HG03108 (cell line): ENCODE measurements around the gene RAB6B.

ENCODE experiments used
- ATAC-seq: cut with Tn5 transposase; IDR thresholded peaks from one replicate; pipeline ENCODE4 v1.9.1; 2021; ENCODE audit warnings: moderate library complexity; ENCODE audit not compliant: unreplicated experiment

RAB6B gene

GRCh38 chr3:133881939-133882825 lies 13.5 kb downstream of the RAB6B start:
- no peak for ATAC-seq

DNA sequence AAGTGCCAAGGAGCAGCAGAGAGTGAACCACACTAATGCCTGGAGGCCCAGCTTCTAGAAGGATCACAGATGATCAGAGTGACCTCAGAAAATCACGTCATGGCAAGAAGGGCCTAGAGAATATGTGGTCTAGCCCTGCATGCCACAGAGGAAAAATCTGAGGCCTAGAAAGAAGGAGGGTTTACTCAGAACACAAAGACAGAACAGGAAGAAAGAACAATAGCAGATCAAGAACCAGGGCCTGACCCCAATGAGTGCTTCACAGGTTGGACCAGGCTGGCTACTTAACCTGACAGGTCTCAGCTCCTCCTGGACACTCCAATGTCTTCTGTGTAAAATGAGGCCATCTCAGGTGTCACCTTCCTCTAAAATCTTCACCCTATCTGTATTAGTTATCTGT lies 14.2 kb downstream of the RAB6B start:
- no peak for ATAC-seq

DNA sequence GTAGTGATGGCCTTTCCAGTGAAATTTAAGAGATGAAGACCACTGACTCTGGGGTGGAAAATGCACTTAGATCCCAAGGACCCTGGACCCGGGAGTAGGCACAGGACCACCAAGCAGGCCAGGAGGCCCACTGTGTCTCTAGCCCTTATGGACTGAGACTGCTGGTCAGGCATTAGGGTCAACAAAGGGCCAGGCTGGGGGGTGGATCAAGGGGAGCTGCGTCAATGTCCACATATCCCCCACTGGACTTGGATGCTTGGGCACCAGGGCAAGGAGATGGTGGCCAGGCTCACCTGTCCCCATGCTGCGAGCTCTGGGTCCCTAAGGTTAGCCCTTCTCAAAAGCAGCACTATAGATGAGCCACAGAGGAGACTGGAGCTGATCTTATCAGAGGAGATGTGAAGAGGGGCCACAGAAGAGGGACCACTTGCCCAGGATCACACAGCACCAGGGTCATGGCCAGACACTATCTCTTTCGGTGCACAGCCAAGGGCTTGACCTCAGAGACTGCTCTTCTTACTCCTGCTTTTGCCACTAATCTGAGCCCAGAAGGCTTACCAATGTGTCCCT lies 14.7 kb downstream of the RAB6B start:
- no peak for ATAC-seq

DNA sequence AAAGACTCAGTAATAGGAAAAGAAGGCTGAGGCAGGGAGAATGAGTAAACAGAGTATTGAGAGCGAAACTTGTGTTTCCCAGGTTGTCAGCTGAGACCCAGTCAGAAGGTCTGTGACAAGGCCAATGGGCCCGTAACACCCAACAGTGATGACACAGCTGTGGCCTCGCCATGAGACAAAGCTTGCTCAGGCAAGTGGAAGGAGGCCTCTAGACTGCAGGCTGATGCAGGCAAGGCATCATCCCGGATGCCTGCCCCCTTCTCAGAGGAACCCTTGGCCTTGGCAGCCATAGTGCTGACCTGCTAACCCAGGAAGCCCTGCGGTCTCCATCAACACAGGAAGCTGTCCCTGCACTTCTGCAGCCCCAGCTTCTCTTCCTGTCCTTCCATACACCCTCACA lies 15.4 kb downstream of the RAB6B start:
- no peak for ATAC-seq

GRCh38 chr3:133878518-133878917 lies 17.2 kb downstream of the RAB6B start:
- ATAC-seq: no peak

- ATAC-seq: no peak
Observed at GRCh38 chr3:133877221-133877620, 18.5 kb downstream of the RAB6B start.

- no peak for ATAC-seq
Observed at GRCh38 chr3:133874761-133875438, 20.8 kb downstream of the RAB6B start.

- ATAC-seq: no peak
Observed at GRCh38 chr3:133874344-133874743, 21.3 kb downstream of the RAB6B start.

DNA sequence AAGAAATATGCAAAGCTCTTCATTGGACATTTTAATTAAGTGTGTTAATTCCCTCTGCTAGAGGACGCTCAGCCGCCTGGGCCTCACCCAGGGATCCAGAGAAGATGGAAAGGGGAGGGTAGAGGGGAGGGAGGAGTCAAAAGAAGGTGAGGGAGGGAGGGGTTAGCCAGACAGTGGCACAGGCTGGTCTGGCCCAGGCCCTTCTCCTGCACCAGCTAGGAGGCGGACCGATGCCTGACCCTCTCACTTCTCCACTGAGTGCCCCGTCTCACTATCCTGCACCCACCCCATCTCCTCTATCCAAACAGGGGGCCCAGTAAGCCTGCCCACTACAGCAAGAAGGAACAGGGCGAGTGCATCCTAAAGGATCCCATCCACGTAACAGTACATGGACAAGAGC lies 22.9 kb downstream of the RAB6B start:
- ATAC-seq: no peak

DNA sequence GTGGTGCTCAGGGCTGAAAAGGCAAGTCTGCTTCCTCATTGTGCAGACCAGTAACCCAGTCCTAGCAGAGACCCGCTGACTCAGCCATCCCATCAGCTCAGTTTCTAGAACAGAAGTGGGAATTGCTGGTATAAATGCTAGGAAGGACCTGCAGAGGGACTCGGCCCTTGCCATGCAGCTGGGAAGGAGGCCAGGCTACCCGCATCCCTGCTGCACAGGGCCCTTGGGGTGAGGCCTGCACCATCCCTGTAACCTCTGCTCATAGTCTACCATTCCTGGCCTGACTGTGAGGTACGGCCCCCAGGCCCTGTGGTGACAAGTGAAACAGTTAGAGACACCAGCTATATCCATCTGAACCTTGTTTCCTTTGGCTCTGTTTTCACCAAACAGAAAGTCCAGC lies 23.5 kb downstream of the RAB6B start:
- ATAC-seq: no peak

DNA sequence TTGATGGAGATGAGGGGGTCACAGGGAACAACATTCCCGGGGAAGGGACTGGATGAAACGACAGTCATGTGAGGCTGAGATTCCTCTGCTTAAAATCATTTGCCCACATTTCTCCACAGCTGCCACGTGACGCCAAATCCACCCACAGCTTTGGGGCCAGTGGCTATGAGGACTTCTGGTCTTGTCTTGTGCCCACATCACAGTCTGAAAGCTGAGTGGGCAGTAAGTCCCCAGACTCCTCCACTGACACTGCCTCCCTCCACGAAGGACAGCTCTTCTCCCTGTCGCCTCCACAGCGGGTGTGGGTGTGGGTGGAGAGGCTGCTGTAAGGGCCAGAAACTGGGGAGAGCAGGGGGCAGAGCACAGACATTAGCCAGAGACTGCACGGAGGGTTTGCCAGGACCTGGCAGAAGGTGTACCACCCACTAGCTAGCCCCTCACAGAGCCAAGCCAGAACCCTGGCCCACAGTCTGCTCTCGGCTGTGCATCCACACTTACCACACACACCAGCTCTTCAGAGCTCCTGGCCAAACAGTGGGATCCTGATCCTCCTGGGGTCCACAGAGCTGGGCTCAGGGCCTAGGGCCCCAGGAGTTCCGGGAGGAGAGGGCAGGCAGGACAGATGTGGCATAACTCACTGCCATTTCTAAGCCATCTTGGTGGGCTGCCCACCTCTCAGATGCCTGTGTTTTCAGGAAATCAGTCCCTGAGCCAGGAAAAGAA lies 24.2 kb downstream of the RAB6B start:
- ATAC-seq: no peak

DNA sequence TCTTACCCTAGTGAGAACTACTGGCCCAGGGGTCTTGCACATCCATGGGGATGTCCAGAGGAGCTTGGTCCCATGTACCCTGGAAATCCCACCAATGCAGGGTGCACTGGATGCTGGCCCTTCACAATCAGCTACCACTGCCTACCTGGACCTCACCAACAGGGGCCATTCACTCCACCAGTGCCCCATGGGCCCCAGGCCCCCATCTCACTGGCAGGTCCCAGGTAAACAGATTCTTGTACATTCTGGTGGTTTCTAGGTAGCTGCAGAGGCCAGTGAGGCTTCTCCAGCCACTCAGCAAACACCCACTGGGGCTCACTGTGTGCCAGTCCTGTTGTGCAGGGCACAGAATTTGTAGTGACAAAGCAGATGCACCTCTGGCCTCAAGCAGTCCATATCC lies 24.9 kb downstream of the RAB6B start:
- ATAC-seq: no peak

DNA sequence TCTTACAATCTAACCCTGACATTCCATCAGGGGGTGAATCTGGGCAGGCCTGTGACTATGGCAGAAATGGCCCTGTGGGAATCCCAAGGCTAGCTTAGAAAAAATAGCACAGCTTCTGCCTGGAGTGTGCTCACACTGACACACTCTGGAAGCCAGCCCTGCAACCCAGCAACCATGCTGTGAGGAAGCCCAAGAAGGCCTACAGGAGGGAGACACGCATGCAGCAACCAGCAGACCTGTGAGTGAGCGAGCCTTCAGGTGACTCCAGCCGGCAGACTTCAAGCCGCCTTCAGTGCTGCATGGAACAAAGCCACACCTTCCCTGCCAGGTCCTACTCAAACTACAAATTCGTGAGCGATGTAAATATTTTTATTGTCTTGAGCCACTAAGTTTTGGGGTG lies 26.1 kb downstream of the RAB6B start:
- no peak for ATAC-seq

DNA sequence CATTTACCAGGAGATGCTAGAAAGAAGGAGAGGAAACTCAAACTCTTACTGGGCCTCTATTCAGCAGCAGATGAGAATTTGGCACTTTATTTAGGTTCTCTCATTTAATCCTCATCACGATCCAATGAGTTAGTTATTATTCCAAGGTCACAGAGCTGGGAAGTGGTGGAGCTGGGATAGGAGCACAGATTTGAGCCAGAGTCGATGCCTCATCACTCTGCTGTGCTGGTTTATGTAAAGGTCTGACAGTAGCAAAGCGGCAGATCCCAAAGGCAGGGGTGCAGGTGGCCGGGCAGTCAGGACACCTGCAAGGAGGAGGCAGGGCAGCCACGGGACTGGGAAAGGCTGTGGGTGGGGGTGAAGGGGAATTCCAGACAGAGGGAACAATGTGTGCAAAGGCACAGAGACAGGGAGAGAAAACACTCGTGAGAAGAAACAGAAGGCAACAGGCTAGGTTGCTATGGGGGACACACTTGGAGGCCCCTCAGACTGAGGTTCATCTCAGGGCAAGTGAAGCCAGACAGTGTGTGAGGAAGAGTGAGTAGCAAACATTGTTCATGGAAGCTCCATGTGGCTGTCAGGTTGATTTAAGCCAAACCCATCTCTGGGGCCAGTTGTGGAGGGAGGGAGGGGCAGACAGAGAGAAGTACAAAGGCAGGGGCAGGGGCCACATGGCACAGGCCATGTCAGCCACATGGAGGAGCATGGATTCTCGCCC lies 26.8 kb downstream of the RAB6B start:
- ATAC-seq: no peak

DNA sequence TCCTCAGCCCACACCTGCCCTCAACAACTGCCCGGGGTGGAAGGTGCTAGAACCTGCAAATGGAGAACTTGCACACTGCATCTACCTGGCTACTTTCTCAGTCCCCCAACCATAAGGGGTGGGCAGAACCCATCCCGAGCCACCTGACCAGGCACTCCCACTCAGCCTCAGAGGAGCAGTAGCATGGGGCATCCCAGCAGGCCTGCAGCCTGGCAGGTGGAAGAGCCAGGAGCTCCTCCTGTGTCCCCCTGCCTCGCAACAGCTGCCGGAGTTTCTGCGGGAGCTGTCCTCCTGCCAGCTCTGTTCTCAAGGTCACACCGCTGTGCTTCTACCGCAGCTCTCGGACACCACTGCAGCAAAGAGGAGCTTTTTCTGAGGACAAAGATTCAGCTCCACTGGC lies 27.5 kb downstream of the RAB6B start:
- ATAC-seq: no peak

DNA sequence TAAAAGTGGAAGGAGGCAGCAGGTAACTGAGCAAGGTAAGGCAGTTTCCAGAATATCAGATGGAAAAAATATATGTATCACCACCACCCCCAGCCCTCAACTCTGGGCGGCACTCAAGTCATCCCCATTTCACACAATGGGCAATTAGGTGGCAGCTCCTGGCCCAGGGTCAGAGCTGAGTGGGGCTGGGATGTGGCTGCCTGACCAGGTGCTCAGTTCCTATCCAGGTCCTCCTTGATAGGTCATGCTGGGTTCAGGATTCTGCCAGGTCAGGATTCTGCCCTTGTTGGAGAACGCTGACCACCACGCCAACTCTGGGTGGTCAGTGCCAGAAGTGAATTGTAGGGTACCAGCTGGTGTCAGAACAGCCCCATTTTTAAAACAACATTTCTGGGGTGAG lies 29.5 kb downstream of the RAB6B start:
- ATAC-seq: no peak

GRCh38 chr3:133865136-133865855 lies 30.4 kb downstream of the RAB6B start:
- ATAC-seq: no peak

- no peak for ATAC-seq
Observed at GRCh38 chr3:133864616-133865015, 31.1 kb downstream of the RAB6B start.

DNA sequence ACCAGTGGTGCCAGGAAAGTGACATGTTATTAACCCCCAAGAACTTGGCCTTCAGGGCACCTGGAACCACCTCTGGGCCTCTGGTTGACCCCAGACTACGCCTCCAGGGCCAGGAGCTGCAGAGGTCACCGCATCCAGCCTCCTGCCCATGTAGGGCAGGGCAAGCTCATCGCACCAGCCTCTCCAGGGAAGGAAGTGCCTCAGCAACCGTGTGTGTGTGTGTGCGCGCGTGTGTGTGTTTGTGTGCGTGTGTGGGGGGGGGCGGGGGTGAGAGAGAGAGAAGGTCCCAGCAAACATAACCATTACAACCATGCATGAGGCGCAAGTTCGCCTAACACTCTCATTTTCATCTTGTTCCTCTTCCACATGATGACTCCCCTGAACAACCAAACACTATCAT lies 31.8 kb downstream of the RAB6B start:
- ATAC-seq: no peak

GRCh38 chr3:133862161-133862560 lies 33.5 kb downstream of the RAB6B start:
- ATAC-seq: no peak
